SK-N-SH (cell line): ENCODE data around the gene DLG2.

ENCODE experiments used
- EP300 ChIP-seq, 2 experiments: IDR thresholded peaks; 2 replicates each; pipeline versions ENCODE4 v1.4.0 to v1.6.1; 2012; ENCODE audit warnings: borderline replicate concordance in 1 of 2, low read depth in 1 of 2, low read length in 1 of 2
- JUND ChIP-seq: IDR thresholded peaks from 2 replicates; pipeline ENCODE4 v1.4.0; 2012
- PBX3 ChIP-seq: IDR thresholded peaks from 2 replicates; pipeline ENCODE4; 2012
- RAD21 ChIP-seq: IDR thresholded peaks from 2 replicates; pipeline ENCODE4 v1.6.1; 2012; ENCODE audit warnings: mild to moderate bottlenecking, low read length
- SMC3 ChIP-seq: IDR thresholded peaks from 2 replicates; pipeline ENCODE4 v1.6.1; 2012; ENCODE audit warnings: low read depth, low read length, improper control_type of control experiment

DNA sequence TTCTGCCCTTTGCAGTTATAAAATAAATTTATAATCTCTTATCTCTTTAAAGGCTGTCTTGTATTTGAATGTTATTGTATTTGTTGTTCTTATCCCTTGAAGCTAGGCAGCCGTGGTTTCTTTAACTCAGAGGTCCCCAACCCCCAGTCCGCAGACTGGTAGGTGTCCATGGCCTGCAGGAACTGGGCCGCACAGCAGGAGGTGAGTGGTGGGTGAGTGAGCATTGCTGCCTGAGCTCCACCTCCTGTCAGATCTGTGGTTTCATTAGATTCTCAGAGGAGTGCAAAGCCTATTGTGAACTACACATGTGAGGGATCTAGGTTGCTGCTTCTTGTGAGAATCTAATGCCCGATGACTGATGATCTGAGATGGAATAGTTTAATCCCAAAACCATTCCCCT is 1961.0 kb downstream of the DLG2 start:
- TF ChIP-seq RAD21 (no peak), JUND (no peak), SMC3 (no peak), EP300 (IDR thresholded peaks at IDR 0.05; ENCODE audit: borderline replicate concordance in 1 of 2, low read depth in 1 of 2, low read length in 1 of 2) (no peak), PBX3 (no peak)
